Activated T-helper 17 cell treated with anti-CD3 and anti-CD28 coated beads, Interleukin-2, amount 50 U/mL, for 72 hours (primary cell): ENCODE results near the gene ACYP2. TPM values are rescaled to one million over a fixed set of nuclear protein-coding genes. Genes with fewer than 3 reads are reported as not detected.
"Not testable (repeated sequence)": the region's sequence is repeated elsewhere in the genome, so short reads cannot be mapped to it uniquely, and the experiment has no call there.

Experiments used
- ATAC-seq: fragments of 150-1000 bp; cut with Tn5 transposase; replicated peaks from 2 replicates; pipeline ENCODE4 v1.10.0; 2021; ENCODE audit warnings: mild to moderate bottlenecking, moderate library complexity
- H3K27ac Mint-ChIP-seq: one replicate; pipeline ENCODE4 v1.8.0; 2022; ENCODE audit warnings: mixed read lengths
- H3K27me3 Mint-ChIP-seq: one replicate; pipeline ENCODE4 v1.8.0; 2022; ENCODE audit warnings: mixed read lengths
- H3K36me3 Mint-ChIP-seq: one replicate; pipeline ENCODE4 v1.8.0; 2022; ENCODE audit warnings: low read depth, mild to moderate bottlenecking, mixed read lengths
- H3K4me1 Mint-ChIP-seq: one replicate; pipeline ENCODE4 v1.8.0; 2022; ENCODE audit warnings: mixed read lengths
- H3K4me3 Mint-ChIP-seq: one replicate; pipeline ENCODE4 v1.8.0; 2022; ENCODE audit warnings: mild to moderate bottlenecking, mixed read lengths
- H3K9me3 Mint-ChIP-seq: one replicate; pipeline ENCODE4 v1.8.0; 2022; ENCODE audit warnings: mixed read lengths
- total RNA-seq, 2 donors: library from RNA; stranded (reverse); gene quantifications; one replicate each; pipeline ENCODE4 v1.2.3, GENCODE V29; 2022

The ACYP2 gene
- total RNA-seq, 2 donors from 2014 or later = 7.2 to 9.7 TPM

- no peaks in the 10 kb centered on the region for H3K9me3 Mint-ChIP-seq
- no peaks in the 10 kb centered on the region for H3K4me1 Mint-ChIP-seq
- H3K27me3 Mint-ChIP-seq = no peaks in the 10 kb centered on the region
- H3K27ac Mint-ChIP-seq = no peak overlapping the region
- ATAC-seq = no peak
- H3K4me3 Mint-ChIP-seq = no peak overlapping the region
- H3K36me3 Mint-ChIP-seq = no peaks in the 10 kb centered on the region
Measured at GRCh38 chr2:54107903-54108615, 7.4 kb upstream of the ACYP2 start.

GRCh38 chr2:54109848-54110247 lies 5.6 kb upstream of the ACYP2 start:
- Mint-ChIP-seq H3K27me3 (no peaks in the 10 kb centered on the region), H3K9me3 (no peaks in the 10 kb centered on the region), H3K27ac (no peak overlapping the region), H3K4me1 (peaks cover 7% of the 10 kb centered on the region), H3K36me3 (no peaks in the 10 kb centered on the region), H3K4me3 (no peak overlapping the region)
- ATAC-seq = no peak

- Mint-ChIP-seq H3K4me1 (peaks cover 16% of the 10 kb centered on the region), H3K27ac (peak overlapping the region; percentile 97), H3K36me3 (peaks cover 11% of the 10 kb centered on the region), H3K4me3 (peak overlapping the region; percentile 89)
- not testable (repeated sequence) for H3K27me3 Mint-ChIP-seq, H3K9me3 Mint-ChIP-seq, ATAC-seq
Measured at GRCh38 chr2:54114479-54114878, 936 bp upstream of the ACYP2 start.

GRCh38 chr2:54114936-54115283 lies 505 bp upstream of the ACYP2 start:
- ATAC-seq = no peak
- H3K27me3 Mint-ChIP-seq = no peaks in the 10 kb centered on the region
- H3K27ac Mint-ChIP-seq = peak overlapping the region; percentile 97
- H3K4me1 Mint-ChIP-seq = peaks cover 16% of the 10 kb centered on the region
- H3K4me3 Mint-ChIP-seq = peak overlapping the region; percentile 89
- H3K9me3 Mint-ChIP-seq = peaks cover 5% of the 10 kb centered on the region
- H3K36me3 Mint-ChIP-seq = peaks cover 11% of the 10 kb centered on the region

GRCh38 chr2:54116598-54116997 lies 1.2 kb downstream of the ACYP2 start:
- not testable (repeated sequence) for H3K9me3 Mint-ChIP-seq, ATAC-seq, H3K27me3 Mint-ChIP-seq
- Mint-ChIP-seq H3K27ac (peak overlapping the region; percentile 97), H3K4me3 (peak overlapping the region; percentile 89), H3K36me3 (peaks cover 11% of the 10 kb centered on the region), H3K4me1 (peaks cover 16% of the 10 kb centered on the region)

- H3K36me3 Mint-ChIP-seq = peaks cover under 1% of the 10 kb centered on the region
- H3K27me3 Mint-ChIP-seq = no peaks in the 10 kb centered on the region
- no peak overlapping the region for H3K4me3 Mint-ChIP-seq
- H3K27ac Mint-ChIP-seq = no peak overlapping the region
- H3K9me3 Mint-ChIP-seq = peaks cover 5% of the 10 kb centered on the region
- ATAC-seq = no peak
- peaks cover 6% of the 10 kb centered on the region for H3K4me1 Mint-ChIP-seq
Measured at GRCh38 chr2:54120950-54121349, 5.5 kb downstream of the ACYP2 start.

GRCh38 chr2:54122171-54122935 lies 6.9 kb downstream of the ACYP2 start:
- Mint-ChIP-seq H3K4me3 (no peak overlapping the region), H3K36me3 (no peaks in the 10 kb centered on the region), H3K9me3 (no peaks in the 10 kb centered on the region), H3K27me3 (no peaks in the 10 kb centered on the region), H3K27ac (peak overlapping the region; percentile 76), H3K4me1 (no peaks in the 10 kb centered on the region)
- no peak for ATAC-seq

- ATAC-seq = no peak
Measured at GRCh38 chr2:54122939-54123338, 7.5 kb downstream of the ACYP2 start.

GRCh38 chr2:54127174-54127573 lies 11.8 kb downstream of the ACYP2 start:
- not testable (repeated sequence) for ATAC-seq, H3K4me1 Mint-ChIP-seq, H3K27me3 Mint-ChIP-seq, H3K9me3 Mint-ChIP-seq, H3K4me3 Mint-ChIP-seq, H3K36me3 Mint-ChIP-seq, H3K27ac Mint-ChIP-seq

More at GRCh38 chr2:54122939-54123338, 7.5 kb downstream of the ACYP2 start:
- H3K4me3 Mint-ChIP-seq = no peak overlapping the region
- H3K27me3 Mint-ChIP-seq = no peaks in the 10 kb centered on the region
- peak overlapping the region; percentile 76 for H3K27ac Mint-ChIP-seq
- H3K9me3 Mint-ChIP-seq = no peaks in the 10 kb centered on the region
- no peaks in the 10 kb centered on the region for H3K36me3 Mint-ChIP-seq
- no peaks in the 10 kb centered on the region for H3K4me1 Mint-ChIP-seq

GRCh38 chr2:54133056-54133455 lies 17.6 kb downstream of the ACYP2 start:
- Mint-ChIP-seq H3K9me3 (no peaks in the 10 kb centered on the region), H3K27ac (no peak overlapping the region), H3K27me3 (no peaks in the 10 kb centered on the region), H3K4me1 (no peaks in the 10 kb centered on the region), H3K36me3 (no peaks in the 10 kb centered on the region), H3K4me3 (no peak overlapping the region)
- ATAC-seq = no peak

GRCh38 chr2:54139210-54139609 lies 23.8 kb downstream of the ACYP2 start:
- Mint-ChIP-seq H3K27ac (no peak overlapping the region), H3K4me3 (no peak overlapping the region), H3K4me1 (no peaks in the 10 kb centered on the region), H3K27me3 (no peaks in the 10 kb centered on the region), H3K9me3 (no peaks in the 10 kb centered on the region), H3K36me3 (peaks cover 15% of the 10 kb centered on the region)
- no peak for ATAC-seq

- no peaks in the 10 kb centered on the region for H3K4me1 Mint-ChIP-seq
- H3K27ac Mint-ChIP-seq = no peak overlapping the region
- ATAC-seq = no peak
- H3K27me3 Mint-ChIP-seq = no peaks in the 10 kb centered on the region
- H3K4me3 Mint-ChIP-seq = no peak overlapping the region
- H3K36me3 Mint-ChIP-seq = peaks cover 9% of the 10 kb centered on the region
- H3K9me3 Mint-ChIP-seq = no peaks in the 10 kb centered on the region
Measured at GRCh38 chr2:54143780-54144179, 28.4 kb downstream of the ACYP2 start.

- Mint-ChIP-seq H3K4me3 (no peak overlapping the region), H3K27me3 (no peaks in the 10 kb centered on the region), H3K4me1 (no peaks in the 10 kb centered on the region), H3K36me3 (no peaks in the 10 kb centered on the region), H3K9me3 (no peaks in the 10 kb centered on the region), H3K27ac (no peak overlapping the region)
- ATAC-seq = no peak
Measured at GRCh38 chr2:54148391-54148790, 33.0 kb downstream of the ACYP2 start.

- Mint-ChIP-seq H3K36me3 (peaks cover 6% of the 10 kb centered on the region), H3K9me3 (no peaks in the 10 kb centered on the region), H3K27ac (no peak overlapping the region), H3K27me3 (no peaks in the 10 kb centered on the region), H3K4me3 (no peak overlapping the region), H3K4me1 (no peaks in the 10 kb centered on the region)
- ATAC-seq = no peak
Measured at GRCh38 chr2:54149638-54150441, 34.4 kb downstream of the ACYP2 start.
